Heart right ventricle (tissue), 16 donors: Measurements from ENCODE around the gene ZC3H4. TPM values are rescaled to one million over a fixed set of nuclear protein-coding genes. Genes with fewer than 3 reads are reported as not detected.

Experiments used
- ATAC-seq, 8 donors: fragments of 200-7000 bp; cut with Tn5 transposase; one replicate each; pipeline ENCODE4 v1.9.1; 2020; ENCODE audit warnings: mild to moderate bottlenecking in 8 of 8, moderate library complexity in 8 of 8, moderate number of reproducible peaks in 1 of 8
- DNase-seq, 2 donors: peaks; one replicate each; pipeline ENCODE4 v3.0.0-alpha.2; 2020
- H3K27ac ChIP-seq, 10 donors: fragments of 200-600 bp; sonication (generic) in 2 of 10; one replicate each; pipeline versions ENCODE4 v1.5.0 to v1.8.0; 2020 to 2022; ENCODE audit warnings: mild to moderate bottlenecking in 3 of 10
- H3K27me3 ChIP-seq, 7 donors: fragments of 200-600 bp; one replicate each; pipeline ENCODE4 v1.8.0; 2021 to 2022; ENCODE audit warnings: mild to moderate bottlenecking in 2 of 7
- H3K36me3 ChIP-seq, 9 donors: fragments of 200-600 bp; sonication (generic) in 1 of 9; one replicate each; pipeline versions ENCODE4 v1.5.0 to v1.8.0; 2020 to 2022; ENCODE audit warnings: mild to moderate bottlenecking in 2 of 9
- H3K4me1 ChIP-seq, 9 donors: fragments of 200-600 bp; sonication (generic) in 1 of 9; one replicate each; pipeline versions ENCODE4 v1.5.0 to v1.8.0; 2020 to 2022; ENCODE audit warnings: mild to moderate bottlenecking in 4 of 9
- H3K4me3 ChIP-seq, 10 donors: fragments of 200-600 bp; sonication (generic) in 2 of 10; one replicate each; pipeline versions ENCODE4 v1.5.0 to v1.8.0; 2020 to 2022; ENCODE audit warnings: mild to moderate bottlenecking in 7 of 10, moderate library complexity in 2 of 10
- H3K9me3 ChIP-seq, 11 donors: fragments of 200-600 bp in 10 of 11; sonication (generic) in 2 of 11; one replicate each; pipeline versions ENCODE4 v1.5.0 to v1.8.0; 2013 to 2022; ENCODE audit warnings: mild to moderate bottlenecking in 2 of 11, control low read depth in 1 of 11, moderate library complexity in 1 of 11
- WGBS, 2 donors: extraction: QIAGEN DNeasy Blood & Tissue Kit; methylation state at CpG; one replicate each; pipeline ENCODE4 v1.1.7; 2013; ENCODE audit warnings: inconsistent platforms in 1 of 2; 5-methylcytosine and 5-hydroxymethylcytosine counted together
- intact Hi-C, 10 donors: fragments of 100-400 bp; cut with DNase I; formaldehyde crosslinking; loops; one replicate each; pipeline versions ENCODE4 v1.11.1 to v1.14.2; 2022
- polyA plus RNA-seq, 2 donors: library from polyadenylated mRNA; stranded (reverse); fragments of 200-250 nt; gene quantifications; one replicate each; pipeline ENCODE4 v1.2.3, GENCODE V29; 2013
- total RNA-seq, 10 donors: library from RNA; stranded (reverse); fragmentation: NEBNext Ultra II Directional in 3 of 10; extraction: Animal tissue kit (Norgen Biotek cat#: 25700) in 3 of 10; gene quantifications; one replicate each; pipeline versions ENCODE4 v1.2.1 to v1.2.4, GENCODE V29; 2021 to 2023
- TF ChIP-seq, protein P1 (sequence below), 9 donors: fragments of 200-600 bp; sonication (generic) in 2 of 9; IDR thresholded peaks; one replicate each; pipeline versions ENCODE4 v1.5.0 to v1.8.0; 2021 to 2022; ENCODE audit warnings: antibody characterized with exemption in 9 of 9, mild to moderate bottlenecking in 5 of 9, moderate library complexity in 1 of 9
- donor health status: Arrhythmogenic right ventricular cardiomyopathy.
- donor health status: ischemic (EF 13 %, LVEDD 7.1; RV severe dilation, severe dysfunction).
- donor health status: healthy with polysubstance abuse.
- donor health status: DM: no; HTN: yes; CAD: no.
- donor health status: DM: no; HTN: no; CAD: no.
- donor health status: ischemic (EF 25% LVEDD 6.9; RV normal size, moderate dysfunction).
- donor health status: ischemic (EF 25% LVEDD 5.7; RV mildly dilated, moderate dysfunction).
- donor health status: healthy.
- donor health status: DM: yes; HTN: yes; CAD: no.
- donor health status: Ischemic cardiomyopathy.
- donor health status: ischemic (EF 35%, LVEDD 5.7; RV mildly dilated, moderate dysfunction).
- donor health status: nonischemic (EF 11% LVEDD 7.7; RV severe dilation, severe dysfunction).
- donor health status: DM: yes; HTN: yes; CAD: no.
- donor health status: PGD.
- donor health status: ischemic (EF 29% LVEDD 5.4; RV normal size, mild dysfunction).
- donor health status: nonischemic (EF 23%, LVEDD 6.1; RV moderate dilation, normal function).

The ZC3H4 gene
- total and polyA plus RNA-seq, 12 donors, result 4.5 to 32.8 (median 25.1) TPM

DNA sequence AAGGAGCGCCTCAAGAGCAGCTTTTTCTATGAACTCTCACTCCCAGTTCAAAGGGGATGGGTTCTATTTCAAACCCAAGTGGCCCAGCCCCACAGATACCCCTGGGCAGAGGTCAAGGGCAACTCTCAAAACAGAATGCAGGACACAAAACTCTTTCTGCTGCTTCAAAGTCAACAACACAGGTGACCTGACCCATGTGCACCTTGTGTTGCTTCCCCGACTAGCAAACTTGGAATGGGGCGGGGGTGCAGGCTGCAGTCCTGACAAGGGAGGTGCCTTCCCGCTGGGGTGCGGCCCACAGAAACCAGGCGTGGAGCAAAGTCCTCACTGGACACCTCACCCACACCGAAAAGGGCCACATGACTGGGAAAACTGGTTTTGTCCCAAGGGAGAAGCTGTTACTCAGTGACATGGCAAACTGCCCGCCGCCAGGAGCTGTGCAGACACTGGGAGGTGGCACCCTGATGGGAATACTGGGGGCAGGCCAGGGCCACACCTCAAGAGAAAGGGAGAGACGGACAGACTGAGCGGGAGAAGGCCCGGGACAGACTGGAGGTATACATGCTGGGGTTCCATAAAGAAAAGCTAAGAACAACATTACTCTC, 17.4 kb downstream of the ZC3H4 start:
- Histone ChIP-seq H3K9me3 (no peaks in the 10 kb centered on the region), H3K4me3 (no peak overlapping the region), H3K4me1 (peaks cover 16 to 60% (median 51%) of the 10 kb centered on the region in 9 donors), H3K27me3 (no peaks in the 10 kb centered on the region), H3K36me3 (peaks cover 0 to 38% (median 20%) of the 10 kb centered on the region in 9 donors), H3K27ac (peak overlapping the region in 9 of 10 donors; percentile 29 to 86 (median 67))
- 72 to 75% methylated on average over 12 of the region's 12 CpGs for WGBS, 2 donors
- intact Hi-C loops, result loop anchor here in 1 of 10 donors (2.0 kb wide), 1 partner anchor 17 kb away; the partner anchor contains the start of gene ZC3H4
- TF ChIP-seq, protein P1, sequence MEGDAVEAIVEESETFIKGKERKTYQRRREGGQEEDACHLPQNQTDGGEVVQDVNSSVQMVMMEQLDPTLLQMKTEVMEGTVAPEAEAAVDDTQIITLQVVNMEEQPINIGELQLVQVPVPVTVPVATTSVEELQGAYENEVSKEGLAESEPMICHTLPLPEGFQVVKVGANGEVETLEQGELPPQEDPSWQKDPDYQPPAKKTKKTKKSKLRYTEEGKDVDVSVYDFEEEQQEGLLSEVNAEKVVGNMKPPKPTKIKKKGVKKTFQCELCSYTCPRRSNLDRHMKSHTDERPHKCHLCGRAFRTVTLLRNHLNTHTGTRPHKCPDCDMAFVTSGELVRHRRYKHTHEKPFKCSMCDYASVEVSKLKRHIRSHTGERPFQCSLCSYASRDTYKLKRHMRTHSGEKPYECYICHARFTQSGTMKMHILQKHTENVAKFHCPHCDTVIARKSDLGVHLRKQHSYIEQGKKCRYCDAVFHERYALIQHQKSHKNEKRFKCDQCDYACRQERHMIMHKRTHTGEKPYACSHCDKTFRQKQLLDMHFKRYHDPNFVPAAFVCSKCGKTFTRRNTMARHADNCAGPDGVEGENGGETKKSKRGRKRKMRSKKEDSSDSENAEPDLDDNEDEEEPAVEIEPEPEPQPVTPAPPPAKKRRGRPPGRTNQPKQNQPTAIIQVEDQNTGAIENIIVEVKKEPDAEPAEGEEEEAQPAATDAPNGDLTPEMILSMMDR (IDR thresholded peaks at IDR 0.05), result no peak
- peak; percentile 70 to 72 for DNase-seq
- peak; percentile 34 to 87 (median 80) for ATAC-seq

DNA sequence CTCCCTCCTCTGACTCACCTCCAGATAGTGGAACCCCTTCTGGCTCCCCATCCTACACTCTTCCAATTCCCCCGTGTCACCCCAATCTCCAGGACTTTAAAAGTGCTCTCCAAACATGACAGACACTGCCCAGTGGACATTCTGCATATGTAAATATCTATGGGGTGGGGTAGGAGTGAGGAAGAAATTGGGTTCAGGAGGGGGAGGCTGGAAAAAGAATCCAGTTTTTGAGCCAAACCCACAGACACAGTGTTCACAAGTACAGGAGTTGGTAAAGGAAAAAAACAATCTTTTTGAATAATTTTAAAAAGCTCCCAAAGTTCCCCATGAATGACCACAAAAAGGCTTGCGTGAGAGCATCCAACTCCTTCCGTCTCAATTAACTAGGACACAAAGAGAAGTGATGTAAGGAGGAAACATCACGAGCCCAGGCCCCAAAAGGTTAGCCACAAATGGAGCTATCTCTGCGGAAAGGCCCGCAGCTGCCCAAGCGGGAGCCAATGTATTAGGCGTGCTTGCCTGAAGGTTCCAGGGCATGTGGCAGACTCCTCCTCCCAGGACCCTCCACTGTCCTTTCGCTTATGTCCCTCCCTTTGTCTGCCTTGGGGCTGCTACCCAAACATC, 18.0 kb downstream of the ZC3H4 start:
- Histone ChIP-seq H3K4me1 (peaks cover 16 to 60% (median 51%) of the 10 kb centered on the region in 9 donors), H3K4me3 (no peak overlapping the region), H3K27me3 (no peaks in the 10 kb centered on the region), H3K36me3 (peaks cover 0 to 44% (median 23%) of the 10 kb centered on the region in 9 donors), H3K9me3 (no peaks in the 10 kb centered on the region), H3K27ac (peak overlapping the region in 9 of 10 donors; percentile 29 to 86 (median 67))
- 79 to 84% methylated on average over 9 of the region's 9 CpGs for WGBS, 2 donors
- ATAC-seq (peak in 1 of 8 donors; percentile 27), DNase-seq (no peak)
- intact Hi-C loops, result loop anchor here in 1 of 10 donors (2.0 kb wide), 1 partner anchor 17 kb away; the partner anchor contains the start of gene ZC3H4
- TF ChIP-seq, protein P1 (IDR thresholded peaks at IDR 0.05), result no peak

DNA sequence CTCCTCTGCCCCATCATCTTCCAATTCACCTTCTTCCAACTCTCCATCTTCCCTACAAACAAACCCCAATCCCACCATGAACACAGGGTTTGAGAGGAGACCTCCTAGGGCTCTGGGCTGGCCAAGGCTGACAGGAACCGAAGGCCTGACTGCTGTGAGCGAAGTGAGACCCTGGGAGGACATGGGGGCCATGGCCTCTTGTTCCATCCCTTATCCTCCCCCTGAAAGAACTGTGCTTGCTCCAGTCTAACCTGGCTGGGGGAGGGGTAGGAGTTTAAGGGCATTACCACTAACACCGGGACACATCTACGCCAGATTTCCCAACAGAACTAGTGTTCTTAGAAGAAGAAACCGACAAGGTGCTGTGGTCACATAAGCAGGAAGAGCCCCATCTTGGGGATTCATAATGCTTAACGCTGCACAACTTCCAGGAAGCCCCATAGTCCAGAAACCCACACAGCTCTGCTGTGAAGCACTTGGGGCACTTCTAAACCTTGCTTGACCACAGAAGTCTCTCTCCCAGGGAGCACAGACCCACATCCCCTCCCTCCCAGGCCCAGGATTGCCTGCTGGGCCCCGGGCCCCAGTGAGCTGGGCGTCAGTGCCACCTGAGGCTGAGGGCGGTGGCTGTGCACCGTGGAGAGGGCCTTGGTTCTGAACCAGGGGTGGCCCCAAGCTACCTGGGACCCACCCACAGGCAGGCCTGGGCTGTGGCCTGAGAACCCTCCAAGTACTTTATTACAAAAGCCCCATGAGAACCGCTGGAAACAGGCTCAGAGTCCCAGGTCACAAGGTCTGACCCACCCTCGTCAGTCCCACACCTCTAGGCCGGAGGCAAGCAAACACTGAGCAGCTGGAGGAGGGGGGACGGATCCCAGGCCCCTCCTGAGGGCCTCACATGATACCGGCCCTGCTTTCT, 18.8 kb downstream of the ZC3H4 start:
- peaks cover 16 to 60% (median 51%) of the 10 kb centered on the region in 9 donors for H3K4me1 ChIP-seq
- H3K27ac ChIP-seq, result peak overlapping the region in 7 of 10 donors; percentile 29 to 82 (median 67)
- TF ChIP-seq, protein P1 (IDR thresholded peaks at IDR 0.05), result no peak
- H3K36me3 ChIP-seq, result peaks cover 0 to 52% (median 31%) of the 10 kb centered on the region in 9 donors
- ATAC-seq, result no peak
- no peaks in the 10 kb centered on the region for H3K9me3 ChIP-seq
- DNase-seq, result no peak
- intact Hi-C loops, result no loop called here
- no peaks in the 10 kb centered on the region for H3K27me3 ChIP-seq
- 77 to 81% methylated on average over 15 of the region's 15 CpGs for WGBS, 2 donors
- H3K4me3 ChIP-seq, result no peak overlapping the region

DNA sequence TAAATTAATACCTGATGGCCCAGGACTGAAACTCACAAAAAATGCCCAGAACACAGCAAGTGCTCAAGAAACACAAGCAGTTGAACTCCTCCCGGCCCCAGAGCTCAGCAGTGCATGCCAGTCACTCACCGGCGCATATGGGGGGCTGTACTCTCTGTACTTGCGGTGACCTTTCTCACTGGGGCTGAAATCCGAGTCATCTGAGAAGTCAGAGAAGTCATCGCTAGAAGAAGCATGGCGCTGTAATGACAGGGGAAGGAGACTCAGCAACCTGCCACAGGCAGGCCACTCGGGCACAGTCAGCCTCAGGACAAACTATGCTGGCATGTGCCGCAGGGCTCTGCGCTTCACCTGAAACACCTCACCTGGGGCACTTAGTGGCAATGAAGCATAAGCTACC, 19.7 kb downstream of the ZC3H4 start:
- H3K9me3 ChIP-seq, result no peaks in the 10 kb centered on the region
- no peak for DNase-seq
- H3K27ac ChIP-seq, result peak overlapping the region in 2 of 10 donors; percentile 32 to 82
- TF ChIP-seq, protein P1 (IDR thresholded peaks at IDR 0.05), result no peak
- peaks cover 16 to 50% (median 44%) of the 10 kb centered on the region in 9 donors for H3K4me1 ChIP-seq
- 85 to 86% methylated on average over 10 of the region's 10 CpGs for WGBS, 2 donors
- no peak overlapping the region for H3K4me3 ChIP-seq
- intact Hi-C loops, result no loop called here
- H3K27me3 ChIP-seq, result no peaks in the 10 kb centered on the region
- H3K36me3 ChIP-seq, result peaks cover 0 to 61% (median 41%) of the 10 kb centered on the region in 9 donors
- ATAC-seq, result no peak
